ENCODE data around the gene CST7.

GRCh38 chr20:24911461-24911860, 37.6 kb upstream of the CST7 start:
- TF ChIP-seq EZH2phosphoT487 (IDR thresholded peaks at IDR 0.05; ENCODE audit: borderline replicate concordance, low read length), result no peak
- TF ChIP-seq, protein P1, sequence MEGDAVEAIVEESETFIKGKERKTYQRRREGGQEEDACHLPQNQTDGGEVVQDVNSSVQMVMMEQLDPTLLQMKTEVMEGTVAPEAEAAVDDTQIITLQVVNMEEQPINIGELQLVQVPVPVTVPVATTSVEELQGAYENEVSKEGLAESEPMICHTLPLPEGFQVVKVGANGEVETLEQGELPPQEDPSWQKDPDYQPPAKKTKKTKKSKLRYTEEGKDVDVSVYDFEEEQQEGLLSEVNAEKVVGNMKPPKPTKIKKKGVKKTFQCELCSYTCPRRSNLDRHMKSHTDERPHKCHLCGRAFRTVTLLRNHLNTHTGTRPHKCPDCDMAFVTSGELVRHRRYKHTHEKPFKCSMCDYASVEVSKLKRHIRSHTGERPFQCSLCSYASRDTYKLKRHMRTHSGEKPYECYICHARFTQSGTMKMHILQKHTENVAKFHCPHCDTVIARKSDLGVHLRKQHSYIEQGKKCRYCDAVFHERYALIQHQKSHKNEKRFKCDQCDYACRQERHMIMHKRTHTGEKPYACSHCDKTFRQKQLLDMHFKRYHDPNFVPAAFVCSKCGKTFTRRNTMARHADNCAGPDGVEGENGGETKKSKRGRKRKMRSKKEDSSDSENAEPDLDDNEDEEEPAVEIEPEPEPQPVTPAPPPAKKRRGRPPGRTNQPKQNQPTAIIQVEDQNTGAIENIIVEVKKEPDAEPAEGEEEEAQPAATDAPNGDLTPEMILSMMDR (conservative IDR thresholded peaks at IDR 0.05; ENCODE audit: low read depth, low read length), result no peak
